DND-41 (cell line): ENCODE data around the gene KCNS3.

Experiments used
- ATAC-seq: fragments of 200-7000 bp; cut with Tn5 transposase; 3 replicates; pipeline ENCODE4 v1.9.1; 2021; ENCODE audit warnings: low read depth; ENCODE audit not compliant: insufficient read depth
- DNase-seq: peaks from one replicate; pipeline ENCODE4 v3.0.0-alpha.2; 2020
- H2AFZ ChIP-seq: 2 replicates; pipeline ENCODE4 v1.6.0; 2012; ENCODE audit warnings: low read depth, low read length
- H3K27ac ChIP-seq: 2 replicates; pipeline ENCODE4 v1.5.1; 2012; ENCODE audit warnings: low read length, inconsistent platforms
- H3K27me3 ChIP-seq: fragments of 200-600 bp; sonication (generic); 2 replicates; pipeline ENCODE4 v1.6.0; 2012; ENCODE audit warnings: low read length, mild to moderate bottlenecking, inconsistent platforms; ENCODE audit not compliant: insufficient read depth, poor library complexity
- H3K36me3 ChIP-seq: 2 replicates; pipeline ENCODE4 v1.5.1; 2012; ENCODE audit warnings: low read length, inconsistent platforms; ENCODE audit not compliant: insufficient read depth
- H3K4me1 ChIP-seq: 2 replicates; pipeline ENCODE4 v1.5.1; 2012; ENCODE audit warnings: mild to moderate bottlenecking, low read length; ENCODE audit not compliant: insufficient read depth
- H3K4me2 ChIP-seq: 2 replicates; pipeline ENCODE4 v1.6.0; 2012; ENCODE audit warnings: mild to moderate bottlenecking, moderate library complexity, low read length, inconsistent platforms; ENCODE audit not compliant: insufficient read depth
- H3K4me3 ChIP-seq, 2 experiments: fragments of 200-600 bp in 1 of 2; shearing (Covaris generic) in 1 of 2; 2 replicates each; pipeline ENCODE4 v1.5.1; 2012 to 2016; ENCODE audit warnings: inconsistent platforms in 2 of 2, low read length in 2 of 2, mild to moderate bottlenecking in 2 of 2, low read depth in 1 of 2, moderate library complexity in 1 of 2
- H3K79me2 ChIP-seq: 2 replicates; pipeline ENCODE4 v1.6.0; 2012; ENCODE audit warnings: low read length, inconsistent platforms; ENCODE audit not compliant: insufficient read depth
- H3K9ac ChIP-seq: 2 replicates; pipeline ENCODE4 v1.6.0; 2012; ENCODE audit warnings: low read depth, mild to moderate bottlenecking, inconsistent platforms, low read length, moderate library complexity
- H3K9me3 ChIP-seq: 2 replicates; pipeline ENCODE4 v1.5.1; 2012; ENCODE audit warnings: low read length, moderate library complexity, mild to moderate bottlenecking, inconsistent platforms; ENCODE audit not compliant: insufficient read depth, severe bottlenecking
- H4K20me1 ChIP-seq: 2 replicates; pipeline ENCODE4 v1.6.0; 2012; ENCODE audit warnings: low read length; ENCODE audit not compliant: insufficient read depth
- EZH2 ChIP-seq: IDR thresholded peaks from 3 replicates; pipeline ENCODE4 v1.6.1; 2012; ENCODE audit warnings: borderline replicate concordance, low read depth, mild to moderate bottlenecking, moderate library complexity, low read length, inconsistent platforms; ENCODE audit not compliant: severe bottlenecking
- TF ChIP-seq, protein P1 (sequence below): IDR thresholded peaks from 2 replicates; pipeline ENCODE4 v1.5.1; 2012; ENCODE audit warnings: borderline replicate concordance, low read length, moderate library complexity, mild to moderate bottlenecking; ENCODE audit not compliant: poor library complexity, severe bottlenecking; ENCODE audit errors: extremely low read depth

Gene KCNS3

DNA sequence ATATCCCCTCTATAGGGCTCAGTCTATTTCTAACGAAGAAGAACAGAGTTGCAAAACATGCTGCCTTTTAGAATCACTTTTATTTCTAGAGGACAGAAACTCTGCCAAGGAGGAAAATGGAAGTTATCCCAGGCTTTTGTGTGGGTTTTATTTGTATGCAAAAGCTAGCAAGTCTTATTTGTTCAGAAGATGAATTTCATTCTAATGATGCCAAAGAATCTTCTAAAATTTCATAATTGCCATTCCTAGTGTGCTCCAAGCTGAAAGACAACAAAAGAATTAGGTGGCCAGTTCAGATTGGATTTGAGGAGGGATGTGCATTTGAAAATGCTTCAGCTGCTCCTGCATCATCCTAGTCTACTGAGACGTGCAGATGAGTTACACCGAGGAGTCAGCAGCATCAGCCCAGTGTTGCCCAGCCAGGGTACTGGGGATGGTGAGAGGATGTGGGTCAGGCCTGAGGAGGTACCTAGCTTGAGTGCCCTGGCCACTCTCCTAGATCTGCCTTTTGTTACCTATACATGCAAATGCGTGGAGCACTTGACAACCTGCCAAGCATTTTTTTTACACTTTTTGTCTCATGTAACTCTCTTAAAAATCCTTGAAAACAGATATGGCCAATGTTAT, 80.1 kb downstream of the KCNS3 start:
- no peak overlapping the region for H3K4me2 ChIP-seq
- ATAC-seq (no peak), DNase-seq (no peak)
- no peaks in the 10 kb centered on the region for H3K9me3 ChIP-seq
- TF ChIP-seq EZH2 = no peak
- TF ChIP-seq, protein P1, sequence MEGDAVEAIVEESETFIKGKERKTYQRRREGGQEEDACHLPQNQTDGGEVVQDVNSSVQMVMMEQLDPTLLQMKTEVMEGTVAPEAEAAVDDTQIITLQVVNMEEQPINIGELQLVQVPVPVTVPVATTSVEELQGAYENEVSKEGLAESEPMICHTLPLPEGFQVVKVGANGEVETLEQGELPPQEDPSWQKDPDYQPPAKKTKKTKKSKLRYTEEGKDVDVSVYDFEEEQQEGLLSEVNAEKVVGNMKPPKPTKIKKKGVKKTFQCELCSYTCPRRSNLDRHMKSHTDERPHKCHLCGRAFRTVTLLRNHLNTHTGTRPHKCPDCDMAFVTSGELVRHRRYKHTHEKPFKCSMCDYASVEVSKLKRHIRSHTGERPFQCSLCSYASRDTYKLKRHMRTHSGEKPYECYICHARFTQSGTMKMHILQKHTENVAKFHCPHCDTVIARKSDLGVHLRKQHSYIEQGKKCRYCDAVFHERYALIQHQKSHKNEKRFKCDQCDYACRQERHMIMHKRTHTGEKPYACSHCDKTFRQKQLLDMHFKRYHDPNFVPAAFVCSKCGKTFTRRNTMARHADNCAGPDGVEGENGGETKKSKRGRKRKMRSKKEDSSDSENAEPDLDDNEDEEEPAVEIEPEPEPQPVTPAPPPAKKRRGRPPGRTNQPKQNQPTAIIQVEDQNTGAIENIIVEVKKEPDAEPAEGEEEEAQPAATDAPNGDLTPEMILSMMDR = no peak
- no peak overlapping the region for H3K27ac ChIP-seq
- no peaks in the 10 kb centered on the region for H3K4me1 ChIP-seq
- no peak overlapping the region for H2AFZ ChIP-seq
- H4K20me1 ChIP-seq = no peaks in the 10 kb centered on the region
- no peak overlapping the region for H3K9ac ChIP-seq
- peaks cover 7% of the 10 kb centered on the region for H3K27me3 ChIP-seq
- no peak overlapping the region for H3K4me3 ChIP-seq
- no peaks in the 10 kb centered on the region for H3K36me3 ChIP-seq
- no peaks in the 10 kb centered on the region for H3K79me2 ChIP-seq

DNA sequence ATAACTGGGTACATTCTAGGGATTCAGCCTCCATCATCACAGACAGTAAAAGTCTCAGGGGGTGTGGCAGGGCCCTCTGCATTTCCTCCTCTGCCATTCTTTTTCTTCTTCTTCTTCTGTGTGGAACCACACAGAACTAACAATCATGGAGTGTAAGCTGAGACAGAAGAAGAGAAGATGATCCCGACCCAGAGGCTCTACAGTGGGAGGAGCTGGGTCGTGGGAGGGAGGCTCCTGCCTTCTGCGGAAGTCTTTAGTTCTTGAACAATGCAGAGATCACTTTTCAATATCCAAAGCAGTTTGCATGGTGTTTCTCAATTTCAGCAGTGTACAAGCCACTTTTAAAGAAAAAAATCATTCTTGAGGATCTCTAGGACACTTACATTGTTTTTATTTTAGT, 80.9 kb downstream of the KCNS3 start:
- H2AFZ ChIP-seq = no peak overlapping the region
- no peak overlapping the region for H3K27ac ChIP-seq
- TF ChIP-seq EZH2 = no peak
- TF ChIP-seq, protein P1 = no peak
- no peaks in the 10 kb centered on the region for H3K4me1 ChIP-seq
- no peak overlapping the region for H3K9ac ChIP-seq
- no peaks in the 10 kb centered on the region for H3K79me2 ChIP-seq
- no peak overlapping the region for H3K4me3 ChIP-seq
- H3K9me3 ChIP-seq = no peaks in the 10 kb centered on the region
- peaks cover 7% of the 10 kb centered on the region for H3K27me3 ChIP-seq
- DNase-seq = no peak
- H4K20me1 ChIP-seq = no peaks in the 10 kb centered on the region
- H3K36me3 ChIP-seq = no peaks in the 10 kb centered on the region
- no peak overlapping the region for H3K4me2 ChIP-seq
- no peak for ATAC-seq

DNA sequence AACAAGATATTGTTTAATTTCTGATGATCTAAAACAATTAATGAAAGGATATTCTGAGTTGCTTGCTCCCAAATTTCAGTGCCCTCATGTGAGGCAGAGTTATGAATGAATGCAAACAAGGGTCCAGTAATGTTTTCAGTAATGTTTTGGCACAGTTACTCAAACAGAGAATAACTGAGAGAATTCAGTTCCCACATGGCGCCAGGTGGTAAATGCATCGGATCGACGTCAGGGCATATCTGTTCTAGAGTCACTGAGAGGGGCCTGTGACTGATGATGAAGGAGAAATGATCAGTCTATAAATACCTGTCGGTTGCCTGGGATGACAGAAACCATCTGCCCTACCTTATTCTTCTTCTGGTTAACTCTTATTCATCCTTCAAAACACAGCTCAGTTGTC, 81.4 kb downstream of the KCNS3 start:
- no peak overlapping the region for H3K4me2 ChIP-seq

More for the DNA sequence above, 81.4 kb downstream of the KCNS3 start:
- no peaks in the 10 kb centered on the region for H3K9me3 ChIP-seq
- H3K79me2 ChIP-seq = no peaks in the 10 kb centered on the region
- H2AFZ ChIP-seq = no peak overlapping the region
- H3K4me3 ChIP-seq = no peak overlapping the region
- no peak for DNase-seq
- TF ChIP-seq, protein P1 = no peak
- no peak for TF ChIP-seq EZH2
- peaks cover 7% of the 10 kb centered on the region for H3K27me3 ChIP-seq
- H3K9ac ChIP-seq = no peak overlapping the region
- H3K4me1 ChIP-seq = no peaks in the 10 kb centered on the region
- no peak for ATAC-seq
- no peaks in the 10 kb centered on the region for H4K20me1 ChIP-seq
- no peak overlapping the region for H3K27ac ChIP-seq
- H3K36me3 ChIP-seq = no peaks in the 10 kb centered on the region
